GM23338 (cell line): ENCODE data around the gene CCDC68. TPM values are rescaled to one million over a fixed set of nuclear protein-coding genes. Genes with fewer than 3 reads are reported as not detected.

Source experiments
- ATAC-seq: fragments of 200-7000 bp; cut with Tn5 transposase; 3 replicates; pipeline ENCODE4 v1.9.1; 2020
- DNase-seq: peaks from one replicate; pipeline ENCODE4 v3.0.0-alpha.2; 2015; ENCODE audit warnings: low spot score
- H2AFZ ChIP-seq: fragments of 200-600 bp; sonication (generic); 2 replicates; pipeline ENCODE4 v1.8.0; 2016; ENCODE audit warnings: antibody characterized with exemption, mild to moderate bottlenecking, moderate library complexity
- H3F3A ChIP-seq: fragments of 200-600 bp; sonication (generic); replicated peaks from 2 replicates; pipeline ENCODE4 v1.8.0; 2017; ENCODE audit warnings: antibody characterized with exemption, mixed run types, low read depth
- H3K27ac ChIP-seq: fragments of 200-600 bp; sonication (generic); 2 replicates; pipeline ENCODE4 v1.6.1; 2016; ENCODE audit warnings: low read depth
- H3K27me3 ChIP-seq: fragments of 200-600 bp; sonication (generic); 2 replicates; pipeline ENCODE4 v1.8.0; 2016; ENCODE audit warnings: mild to moderate bottlenecking, mixed run types, moderate library complexity; ENCODE audit not compliant: insufficient read depth
- H3K36me3 ChIP-seq: fragments of 200-600 bp; sonication (generic); 2 replicates; pipeline ENCODE4 v1.8.0; 2016; ENCODE audit warnings: mild to moderate bottlenecking; ENCODE audit not compliant: insufficient read depth
- H3K4me1 ChIP-seq: fragments of 200-600 bp; sonication (generic); 2 replicates; pipeline ENCODE4 v1.8.0; 2016; ENCODE audit warnings: mild to moderate bottlenecking, moderate library complexity; ENCODE audit not compliant: insufficient read depth
- H3K4me2 ChIP-seq: fragments of 200-600 bp; sonication (generic); 2 replicates; pipeline ENCODE4 v1.7.1; 2017; ENCODE audit warnings: mixed run types
- H3K4me3 ChIP-seq: fragments of 200-600 bp; sonication (generic); 2 replicates; pipeline ENCODE4 v1.6.1; 2016; ENCODE audit warnings: mixed run types
- H3K79me2 ChIP-seq: fragments of 200-600 bp; sonication (generic); replicated peaks from 2 replicates; pipeline ENCODE4 v1.8.0; 2017; ENCODE audit warnings: mild to moderate bottlenecking; ENCODE audit not compliant: insufficient read depth
- H3K9me2 ChIP-seq: fragments of 200-600 bp; sonication (generic); 2 replicates; pipeline ENCODE4 v1.8.0; 2017; ENCODE audit not compliant: insufficient read depth
- H4K20me1 ChIP-seq: fragments of 200-600 bp; sonication (generic); replicated peaks from 2 replicates; pipeline ENCODE4 v1.8.0; 2017; ENCODE audit warnings: mild to moderate bottlenecking; ENCODE audit not compliant: insufficient read depth
- H3K27ac Mint-ChIP-seq: 2 replicates; pipeline ENCODE4 v1.8.0; 2020; ENCODE audit warnings: inconsistent platforms, mild to moderate bottlenecking, moderate library complexity, mixed read lengths
- H3K27me3 Mint-ChIP-seq: 3 replicates; pipeline ENCODE4 v1.8.0; 2022; ENCODE audit warnings: low read depth, mild to moderate bottlenecking, moderate library complexity, mixed read lengths, inconsistent platforms; ENCODE audit not compliant: insufficient read depth, poor library complexity
- H3K36me3 Mint-ChIP-seq: 3 replicates; pipeline ENCODE4 v1.8.0; 2021; ENCODE audit warnings: low read depth, mild to moderate bottlenecking, inconsistent platforms, moderate library complexity, mixed read lengths
- H3K4me1 Mint-ChIP-seq: 3 replicates; pipeline ENCODE4 v1.8.0; 2020; ENCODE audit warnings: mild to moderate bottlenecking, inconsistent platforms, mixed read lengths
- H3K4me3 Mint-ChIP-seq: 3 replicates; pipeline ENCODE4 v1.8.0; 2021; ENCODE audit warnings: moderate library complexity, mild to moderate bottlenecking, inconsistent platforms, mixed read lengths
- H3K9me3 Mint-ChIP-seq: 3 replicates; pipeline ENCODE4 v1.8.0; 2020; ENCODE audit warnings: moderate library complexity, mild to moderate bottlenecking, inconsistent platforms, mixed read lengths
- CTCF ChIP-seq, 2 experiments: fragments of 200-600 bp in 1 of 2; sonication (generic) in 1 of 2; conservative IDR thresholded peaks; 2 replicates each; pipeline versions ENCODE4 v1.5.1 to v1.6.1; 2016 to 2017; ENCODE audit warnings: antibody characterized with exemption in 2 of 2, low read depth in 2 of 2, mild to moderate bottlenecking in 2 of 2, moderate library complexity in 1 of 2
- ETS1 ChIP-seq: IDR thresholded peaks from 2 replicates; pipeline ENCODE4 v1.6.1; 2016; ENCODE audit warnings: antibody characterized with exemption
- JUNB ChIP-seq: IDR thresholded peaks from one replicate; pipeline ENCODE4 v1.6.1; 2016; ENCODE audit warnings: antibody characterized with exemption; ENCODE audit not compliant: unreplicated experiment
- REST ChIP-seq: IDR thresholded peaks from one replicate; pipeline ENCODE4 v1.6.1; 2018; ENCODE audit warnings: antibody characterized with exemption; ENCODE audit not compliant: unreplicated experiment
- ZNF114 ChIP-seq: fragments of 250-450 bp; sonication (Bioruptor Pico); IDR thresholded peaks from 2 replicates; pipeline ENCODE4 v1.5.0; 2020; ENCODE audit warnings: mild to moderate bottlenecking, moderate library complexity
- ZNF462 ChIP-seq: fragments of 250-450 bp; sonication (Bioruptor Pico); IDR thresholded peaks from 2 replicates; pipeline ENCODE4 v1.5.0; 2020; ENCODE audit warnings: mild to moderate bottlenecking, moderate library complexity
- polyA plus RNA-seq: library from polyadenylated mRNA; unstranded; fragments of >200 nt; fragmentation: Nextera tagmentation; extraction: Ambion mirVana; gene quantifications from 2 replicates; pipeline ENCODE4 v1.2.1, GENCODE V29; 2016
- total RNA-seq: library from RNA; depleted of rRNA; stranded (reverse); fragments of >200 nt; shearing (Covaris generic); gene quantifications from 2 replicates; pipeline ENCODE4 v1.2.3, GENCODE V29; 2014

Gene CCDC68
- total and polyA plus RNA-seq, 2 experiments from 2014 or later: 1.6 to 3.7 TPM

- no peak overlapping the region for H3K4me2 ChIP-seq
- H3K4me3 Mint-ChIP-seq: no peak overlapping the region
- H3K4me1 Mint-ChIP-seq: no peaks in the 10 kb centered on the region
- ATAC-seq (peak; percentile 85), DNase-seq (peak; percentile 78)
- H4K20me1 ChIP-seq: no peaks in the 10 kb centered on the region
- H3K36me3 ChIP-seq: no peaks in the 10 kb centered on the region
- H3K79me2 ChIP-seq: no peaks in the 10 kb centered on the region
- H3K4me3 ChIP-seq: no peak overlapping the region
- H3K9me2 ChIP-seq: no peaks in the 10 kb centered on the region
- H2AFZ ChIP-seq: no peak overlapping the region
- no peak overlapping the region for H3K27ac Mint-ChIP-seq
- TF ChIP-seq CTCF (conservative IDR thresholded peaks at IDR 0.05; ENCODE audit: low read depth in 2 of 2): peak; percentile 74 to 86
- no peak for TF ChIP-seq REST
- peaks cover 4% of the 10 kb centered on the region for H3K27me3 Mint-ChIP-seq
- H3K27ac ChIP-seq: no peak overlapping the region
- no peaks in the 10 kb centered on the region for H3K36me3 Mint-ChIP-seq
- H3F3A ChIP-seq: no peaks in the 10 kb centered on the region
- no peaks in the 10 kb centered on the region for H3K4me1 ChIP-seq
- no peaks in the 10 kb centered on the region; the same call in 2 of the 3 replicates for H3K9me3 Mint-ChIP-seq
- no peaks in the 10 kb centered on the region for H3K27me3 ChIP-seq
Measured at GRCh38 chr18:54983041-54983686, 23.9 kb upstream of the CCDC68 start.

- Histone ChIP-seq H3K9me2 (no peaks in the 10 kb centered on the region), H3F3A (no peaks in the 10 kb centered on the region), H3K4me2 (no peak overlapping the region), H3K4me3 (no peak overlapping the region), H3K79me2 (no peaks in the 10 kb centered on the region), H2AFZ (no peak overlapping the region), H4K20me1 (no peaks in the 10 kb centered on the region), H3K27me3 (no peaks in the 10 kb centered on the region), H3K4me1 (no peaks in the 10 kb centered on the region), H3K36me3 (no peaks in the 10 kb centered on the region), H3K27ac (no peak overlapping the region)
- Mint-ChIP-seq H3K27ac (no peak overlapping the region), H3K4me3 (no peak overlapping the region), H3K4me1 (no peaks in the 10 kb centered on the region), H3K36me3 (no peaks in the 10 kb centered on the region), H3K9me3 (no peaks in the 10 kb centered on the region; the same call in 2 of the 3 replicates), H3K27me3 (peaks cover 4% of the 10 kb centered on the region)
- ATAC-seq (no peak), DNase-seq (no peak)
- TF ChIP-seq ZNF462 (CRISPR knock-in tag) (no peak), ZNF114 (CRISPR knock-in tag) (no peak), ETS1 (no peak), JUNB (no peak)
Measured at GRCh38 chr18:54981076-54981475, 21.8 kb upstream of the CCDC68 start.
